HG03025 (cell line): ENCODE data around the gene EFNA2.

Source experiments
- ATAC-seq: cut with Tn5 transposase; IDR thresholded peaks from one replicate; pipeline ENCODE4 v1.9.1; 2021; ENCODE audit warnings: mild to moderate bottlenecking, moderate library complexity; ENCODE audit not compliant: unreplicated experiment, low FRiP score

The EFNA2 gene

DNA sequence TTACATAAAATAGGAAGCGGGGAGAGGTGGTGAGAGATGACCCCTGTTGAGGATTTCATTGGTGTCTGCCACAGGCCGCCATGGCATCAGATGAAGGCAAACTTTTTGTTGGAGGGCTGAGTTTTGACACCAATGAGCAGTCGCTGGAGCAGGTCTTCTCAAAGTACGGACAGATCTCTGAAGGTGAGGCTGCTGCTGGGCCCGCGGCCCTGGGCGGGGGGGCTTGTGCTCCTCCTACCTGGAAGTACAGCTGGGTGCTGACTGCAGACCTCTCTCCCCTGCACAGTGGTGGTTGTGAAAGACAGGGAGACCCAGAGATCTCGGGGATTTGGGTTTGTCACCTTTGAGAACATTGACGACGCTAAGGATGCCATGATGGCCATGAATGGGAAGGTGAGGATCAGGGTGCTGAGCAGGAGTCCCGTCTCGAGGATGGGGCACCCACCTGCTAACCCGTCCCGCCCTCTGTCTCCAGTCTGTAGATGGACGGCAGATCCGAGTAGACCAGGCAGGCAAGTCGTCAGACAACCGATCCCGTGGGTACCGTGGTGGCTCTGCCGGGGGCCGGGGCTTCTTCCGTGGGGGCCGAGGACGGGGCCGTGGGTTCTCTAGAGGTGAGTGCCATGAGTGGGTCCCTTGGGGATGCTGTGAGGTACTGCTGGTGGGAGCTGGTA lies 14.7 kb upstream of the EFNA2 start:
- no peak for ATAC-seq

DNA sequence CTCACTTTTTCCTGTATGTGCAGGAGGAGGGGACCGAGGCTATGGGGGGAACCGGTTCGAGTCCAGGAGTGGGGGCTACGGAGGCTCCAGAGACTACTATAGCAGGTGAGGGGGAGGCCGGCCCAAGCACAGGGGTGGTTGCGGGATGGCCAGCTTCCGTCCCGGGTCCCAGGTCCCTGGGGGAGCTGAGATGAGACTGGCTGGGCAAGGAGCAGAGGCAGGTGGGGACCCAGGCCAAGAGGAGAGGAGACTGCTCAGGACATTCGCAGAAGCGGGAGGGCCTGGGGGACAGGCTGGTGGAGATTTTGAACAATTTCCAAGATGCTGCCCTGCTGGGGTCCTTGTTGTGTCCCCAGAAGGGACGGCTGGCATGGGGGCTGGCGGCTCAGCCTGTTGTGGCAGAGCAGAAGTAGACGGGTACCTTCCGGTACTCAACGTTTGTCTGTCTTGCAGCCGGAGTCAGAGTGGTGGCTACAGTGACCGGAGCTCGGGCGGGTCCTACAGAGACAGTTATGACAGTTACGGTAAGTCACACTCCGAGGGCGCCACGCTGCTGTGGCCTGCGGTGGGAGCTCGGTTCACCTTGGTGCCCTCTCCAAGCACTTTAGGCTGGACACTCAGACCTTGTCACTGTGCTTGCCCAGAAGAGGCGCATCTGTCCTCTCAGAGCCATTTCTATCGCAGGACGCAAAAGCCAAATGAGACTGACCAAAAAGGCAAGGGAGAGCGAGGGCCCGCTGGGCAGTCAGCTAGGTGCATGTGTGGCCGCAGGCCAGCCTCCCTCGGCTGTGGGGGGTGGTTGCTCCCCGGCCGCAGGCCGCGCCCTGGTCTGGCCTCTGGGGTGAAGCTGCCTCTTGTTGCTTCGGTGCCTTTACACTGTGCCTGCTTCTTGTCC lies 13.9 kb upstream of the EFNA2 start:
- ATAC-seq = no peak

DNA sequence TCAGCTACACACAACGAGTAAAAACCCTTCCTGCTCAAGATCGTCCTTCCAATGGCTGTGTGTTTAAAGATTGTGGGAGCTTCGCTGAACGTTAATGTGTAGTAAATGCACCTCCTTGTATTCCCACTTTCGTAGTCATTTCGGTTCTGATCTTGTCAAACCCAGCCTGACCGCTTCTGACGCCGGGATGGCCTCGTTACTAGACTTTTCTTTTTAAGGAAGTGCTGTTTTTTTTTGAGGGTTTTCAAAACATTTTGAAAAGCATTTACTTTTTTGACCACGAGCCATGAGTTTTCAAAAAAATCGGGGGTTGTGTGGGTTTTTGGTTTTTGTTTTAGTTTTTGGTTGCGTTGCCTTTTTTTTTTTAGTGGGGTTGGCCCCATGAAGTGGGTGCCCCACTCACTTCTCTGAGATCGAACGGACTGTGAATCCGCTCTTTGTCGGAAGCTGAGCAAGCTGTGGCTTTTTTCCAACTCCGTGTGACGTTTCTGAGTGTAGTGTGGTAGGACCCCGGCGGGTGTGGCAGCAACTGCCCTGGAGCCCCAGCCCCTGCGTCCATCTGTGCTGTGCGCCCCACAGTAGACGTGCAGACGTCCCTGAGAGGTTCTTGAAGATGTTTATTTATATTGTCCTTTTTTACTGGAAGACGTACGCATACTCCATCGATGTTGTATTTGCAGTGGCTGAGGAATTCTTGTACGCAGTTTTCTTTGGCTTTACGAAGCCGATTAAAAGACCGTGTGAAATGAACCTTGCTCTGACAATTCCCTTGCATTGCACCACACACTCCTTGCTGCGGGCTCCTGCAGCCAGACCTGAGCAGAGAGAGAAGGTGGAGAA lies 13.0 kb upstream of the EFNA2 start:
- ATAC-seq = no peak

DNA sequence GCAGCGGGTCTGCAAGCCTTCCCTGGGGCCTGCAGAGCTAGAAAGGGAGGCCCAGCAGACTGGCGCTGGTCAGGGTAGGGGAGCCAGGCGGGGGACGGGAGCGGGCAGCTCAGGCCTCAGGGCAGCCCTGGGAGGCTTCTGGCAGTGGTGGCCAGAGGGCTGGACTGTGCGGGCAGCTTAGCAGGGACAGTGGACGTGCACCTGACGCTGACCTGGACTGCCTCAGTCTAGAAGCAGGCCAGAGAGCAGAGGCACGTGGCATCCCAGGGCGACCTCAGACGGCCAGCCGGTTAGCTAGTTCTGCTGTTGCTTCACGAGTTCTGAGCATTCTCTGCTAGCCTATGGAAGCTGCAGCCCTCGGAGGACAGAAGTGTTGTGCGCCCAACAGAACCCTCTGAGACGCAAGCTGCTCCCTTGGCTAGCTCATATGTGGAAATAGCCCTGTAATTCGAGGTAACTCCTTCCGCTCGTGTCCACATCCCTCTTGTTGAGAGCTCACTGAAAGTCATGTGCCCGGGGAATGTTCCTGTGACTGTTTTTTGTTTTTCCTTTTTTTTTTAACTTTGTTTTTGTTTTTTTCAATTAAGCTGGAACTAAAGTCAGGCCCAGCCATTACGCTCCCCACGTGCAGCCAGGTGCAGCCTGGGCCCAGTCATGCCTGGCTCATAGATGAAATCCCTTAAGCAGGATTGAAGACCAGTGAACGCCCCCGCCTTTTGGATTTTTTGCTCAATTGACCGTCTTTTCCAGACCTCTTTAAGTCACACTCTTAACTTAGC lies 12.2 kb upstream of the EFNA2 start:
- no peak for ATAC-seq

DNA sequence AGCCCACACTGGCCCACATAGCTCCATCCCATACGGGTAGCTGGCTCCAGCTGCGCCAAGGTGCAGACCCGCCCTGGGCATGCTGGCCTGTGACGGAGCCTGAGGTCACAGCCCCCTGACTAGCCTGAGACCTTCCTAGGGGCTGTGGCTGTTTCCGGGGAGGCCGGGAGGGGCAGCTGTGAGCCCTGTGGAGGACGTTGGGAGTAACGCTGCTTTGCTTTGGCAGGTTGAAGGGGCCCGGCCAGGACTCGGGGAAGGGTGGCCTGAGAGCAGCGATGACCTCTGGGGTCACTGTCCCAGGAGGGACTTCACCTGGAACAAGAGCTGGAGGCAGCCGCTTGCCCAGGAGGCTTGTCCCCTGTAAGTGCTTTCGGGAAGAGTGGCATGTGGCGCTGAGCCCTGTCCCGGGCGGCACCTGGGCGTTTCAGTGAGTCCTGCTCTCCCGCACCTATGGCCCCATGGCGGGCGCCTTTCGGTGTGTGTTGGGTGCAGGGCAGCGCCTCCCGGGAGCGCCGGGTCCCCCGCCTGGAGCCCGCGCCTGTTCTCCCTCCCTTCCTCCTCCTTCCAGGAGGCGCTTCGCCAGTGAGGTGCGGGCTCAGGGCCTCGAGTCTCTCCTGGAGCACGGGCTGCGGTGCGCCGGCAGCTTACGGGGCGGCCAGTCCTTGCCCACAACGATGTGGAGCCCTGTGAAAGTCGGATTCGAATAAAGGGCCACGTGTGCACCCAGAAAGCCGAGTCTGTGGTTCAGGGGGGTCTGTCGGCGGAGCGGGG lies 11.4 kb upstream of the EFNA2 start:
- ATAC-seq = no peak

DNA sequence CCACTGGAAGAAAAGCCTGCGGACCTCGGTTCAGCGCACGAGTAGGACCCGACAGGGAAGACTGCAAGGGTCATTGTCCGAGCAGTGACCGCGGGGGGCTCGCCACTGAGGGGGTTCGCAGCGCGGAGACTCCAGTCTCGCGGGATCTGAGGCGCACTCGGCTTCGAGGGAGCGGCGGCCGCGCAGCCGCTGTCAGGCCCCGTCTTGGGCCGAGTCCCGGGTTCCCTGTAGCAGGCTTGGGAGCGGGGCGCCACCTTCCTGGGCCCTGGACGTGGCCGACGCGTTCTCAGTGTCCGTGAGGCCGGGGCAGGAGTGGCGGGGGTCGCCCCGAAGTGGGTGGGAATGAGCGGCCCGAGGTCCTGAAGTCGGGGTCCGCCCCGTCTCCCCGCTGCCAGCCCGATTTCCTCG lies 10.8 kb upstream of the EFNA2 start:
- ATAC-seq = no peak

DNA sequence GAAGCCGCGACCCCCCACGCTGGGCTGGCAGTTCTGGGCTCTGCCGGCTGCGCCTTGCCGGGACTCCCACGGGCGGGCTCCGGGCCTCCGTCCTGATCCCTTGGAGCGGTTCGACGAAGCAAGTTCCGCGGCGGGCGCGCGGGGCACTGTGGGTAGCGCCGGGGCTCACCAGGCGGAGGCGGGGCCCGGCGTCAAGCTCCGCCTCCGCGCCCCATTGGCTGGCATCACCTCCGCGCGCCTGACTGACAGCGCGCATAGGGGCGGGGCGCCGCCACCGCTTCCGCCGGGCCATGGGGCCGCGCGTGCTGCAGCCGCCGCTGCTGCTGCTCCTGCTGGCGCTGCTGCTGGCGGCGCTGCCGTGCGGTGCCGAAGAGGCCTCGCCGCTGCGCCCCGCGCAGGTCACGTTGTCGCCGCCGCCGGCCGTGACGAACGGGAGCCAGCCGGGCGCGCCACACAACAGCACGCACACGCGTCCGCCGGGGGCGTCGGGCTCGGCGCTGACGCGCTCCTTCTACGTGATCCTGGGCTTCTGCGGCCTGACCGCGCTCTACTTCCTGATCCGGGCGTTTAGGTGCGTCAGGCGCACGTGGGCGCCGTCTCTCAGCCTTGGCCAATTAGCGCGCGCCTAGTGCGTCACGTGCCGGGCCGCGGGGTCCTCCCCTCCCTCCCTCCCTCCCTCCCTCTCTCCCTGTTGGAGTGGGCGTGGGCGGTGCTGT lies 10.3 kb upstream of the EFNA2 start, which contains the start of gene FAM174C:
TSS of gene FAM174C (plus strand) at position 271 of the 716 bp plus-strand sequence. CDS start at position 291, 20 bp downstream.
- ATAC-seq = peak; percentile 68

DNA sequence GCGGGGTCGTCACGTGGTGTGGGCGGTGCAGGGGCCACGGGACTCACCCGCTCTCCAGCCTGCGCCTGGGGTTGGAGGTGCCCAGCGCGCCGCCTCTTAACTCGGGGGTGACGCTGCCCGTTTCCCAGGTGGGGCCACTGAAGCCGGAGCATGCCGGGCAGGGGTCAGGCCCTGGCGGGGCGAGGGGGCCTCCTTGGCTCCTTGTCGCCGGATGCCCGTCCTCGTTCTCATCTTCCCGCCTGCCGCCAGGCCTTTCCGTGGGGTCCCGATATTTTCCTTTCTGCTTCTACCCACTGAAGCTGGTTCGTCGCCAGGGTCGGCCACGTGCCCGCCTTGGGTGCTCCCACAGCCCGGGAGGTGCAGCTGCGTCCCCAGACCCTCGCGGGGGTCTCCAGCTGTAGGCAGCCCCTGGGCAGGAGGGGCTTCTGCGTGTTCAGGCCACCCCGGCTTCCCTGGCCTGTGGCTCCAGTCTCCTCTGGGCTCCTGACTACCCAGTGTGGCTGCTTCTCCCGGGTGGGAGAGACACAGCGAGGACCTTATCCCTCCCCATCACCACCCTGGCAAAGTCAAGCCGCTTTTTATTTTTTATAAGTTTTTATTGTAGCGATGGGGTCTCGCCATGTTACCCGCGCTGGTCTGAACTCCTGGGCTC lies 9.6 kb upstream of the EFNA2 start:
- ATAC-seq = peak; percentile 2

DNA sequence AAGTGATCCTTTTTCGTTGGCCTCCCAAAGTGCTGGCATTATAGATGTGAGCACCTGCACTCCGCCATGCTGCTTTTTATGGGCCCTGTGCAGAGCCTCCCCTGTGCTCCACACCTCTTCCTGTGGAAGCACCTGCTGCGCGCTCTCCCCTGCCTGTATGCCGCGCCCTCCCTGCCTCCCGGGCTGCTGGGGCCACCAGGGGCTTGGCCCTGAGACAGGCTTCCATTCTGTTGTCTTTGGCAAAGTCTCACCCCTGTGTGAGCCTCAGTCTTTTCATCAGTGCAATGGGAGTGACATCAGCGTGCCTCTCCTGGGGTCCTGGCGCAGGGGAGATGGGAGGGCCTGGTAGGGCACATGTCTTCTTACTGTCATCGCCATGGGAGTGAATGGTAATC lies 9.0 kb upstream of the EFNA2 start:
- ATAC-seq = no peak

DNA sequence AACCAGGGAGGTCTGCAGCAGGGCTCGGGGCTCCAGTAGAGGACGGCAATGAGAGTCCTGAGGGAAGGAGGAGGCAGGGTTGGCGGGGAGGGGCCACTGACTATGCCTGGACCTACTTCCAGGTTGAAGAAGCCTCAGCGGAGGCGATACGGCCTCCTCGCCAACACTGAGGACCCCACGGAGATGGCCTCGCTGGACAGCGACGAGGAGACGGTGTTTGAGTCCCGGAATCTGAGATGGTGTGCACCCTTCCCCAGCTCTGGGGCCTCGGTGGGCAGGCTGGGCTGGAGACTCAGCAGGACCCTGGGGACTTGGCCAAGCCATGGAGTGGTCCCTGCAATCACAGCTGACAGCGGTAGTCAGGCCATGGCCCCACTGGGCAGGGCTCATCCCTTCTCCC lies 8.6 kb upstream of the EFNA2 start:
- ATAC-seq = no peak

DNA sequence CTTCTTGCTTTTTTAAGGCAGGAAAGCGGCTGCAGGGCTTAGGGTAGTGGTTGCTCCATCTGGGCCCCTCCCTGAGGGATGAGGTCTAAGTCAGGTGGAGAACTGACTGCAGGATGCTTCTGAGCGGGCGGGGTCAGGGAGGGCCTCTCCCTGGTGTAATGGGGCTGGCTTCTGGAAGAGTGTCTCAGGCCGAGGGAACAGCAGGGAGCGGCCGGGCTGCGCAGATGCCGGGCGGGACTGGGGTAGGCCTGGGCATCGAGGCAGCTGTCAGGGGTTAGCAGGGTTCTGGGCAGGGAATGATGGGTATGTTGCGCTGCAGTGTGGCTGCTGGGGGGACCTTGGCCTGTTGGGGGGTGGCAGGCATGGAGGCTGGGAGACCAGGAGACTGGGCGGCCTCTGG lies 7.6 kb upstream of the EFNA2 start:
- ATAC-seq = no peak

DNA sequence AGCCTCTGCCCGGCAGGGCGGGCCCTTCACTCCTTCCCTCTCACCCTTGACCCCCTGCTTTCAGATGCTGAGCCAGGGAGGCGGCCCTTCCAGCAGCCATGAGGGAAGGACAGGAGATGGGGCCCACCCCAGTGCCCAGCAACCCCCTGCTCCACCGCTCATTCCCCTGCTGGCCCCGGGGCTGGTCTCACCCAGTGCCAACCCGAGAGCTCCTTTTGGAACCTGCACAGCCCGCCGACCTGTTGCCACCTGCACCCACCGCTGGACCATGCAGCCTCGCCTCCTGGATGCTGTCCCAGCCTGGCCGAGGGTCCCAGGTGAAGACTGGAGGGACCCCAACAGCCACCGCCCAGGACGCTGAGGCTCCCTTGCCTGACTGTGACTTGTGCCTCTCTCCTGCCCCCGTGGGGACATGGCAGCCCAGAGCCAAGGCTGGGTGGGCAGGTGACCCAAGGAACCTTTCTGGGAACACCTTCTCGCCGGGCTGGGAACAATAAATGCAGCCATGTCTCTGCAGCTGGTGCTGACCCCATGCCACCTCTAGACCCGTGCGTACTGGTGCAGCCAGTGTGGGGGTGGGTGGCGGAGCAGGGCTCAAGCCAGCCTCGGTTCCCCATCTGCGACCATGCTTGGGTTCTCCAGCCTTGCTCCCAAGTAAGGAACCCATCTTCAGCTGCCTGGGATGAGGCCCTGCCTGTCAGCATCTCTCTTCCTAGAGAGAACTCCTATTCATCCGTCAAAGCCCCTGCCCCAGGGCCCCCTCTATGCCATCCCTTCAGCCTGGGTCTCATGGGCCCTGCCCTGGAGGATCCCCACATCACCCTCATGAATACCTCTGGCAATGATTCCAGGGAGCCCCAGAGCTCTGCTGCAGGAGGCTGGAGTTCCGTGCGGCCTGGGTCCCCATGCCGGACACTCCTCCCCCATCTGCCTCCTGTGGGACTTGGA lies 6.7 kb upstream of the EFNA2 start:
- no peak for ATAC-seq

DNA sequence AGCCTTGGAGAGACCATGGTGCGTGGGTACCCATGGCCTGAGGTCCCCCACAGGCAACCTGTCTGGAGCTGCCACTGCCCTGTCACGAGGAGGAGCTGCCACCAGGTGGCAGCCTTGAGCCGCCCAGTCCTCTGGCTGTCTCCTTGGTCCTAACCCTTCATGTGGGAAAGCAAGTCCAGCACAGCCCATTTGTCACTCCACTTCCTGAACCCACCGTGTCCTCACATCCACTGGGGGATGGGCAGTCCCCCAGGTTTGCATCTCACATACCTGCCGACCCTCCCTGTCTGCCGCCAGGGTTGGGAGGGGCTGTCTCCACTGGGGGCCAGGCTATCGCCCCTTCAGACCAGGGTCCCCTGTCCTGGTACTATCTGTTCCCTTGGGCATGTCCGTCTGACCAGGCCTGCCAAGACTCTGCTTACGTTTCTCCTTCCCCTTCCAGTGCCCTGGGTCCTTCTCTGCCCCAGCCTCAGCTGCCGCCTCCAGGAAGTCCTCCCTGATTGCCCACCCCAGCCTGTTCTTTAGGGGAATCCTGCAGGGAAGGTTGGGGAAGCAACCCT lies 5.8 kb upstream of the EFNA2 start:
- no peak for ATAC-seq

DNA sequence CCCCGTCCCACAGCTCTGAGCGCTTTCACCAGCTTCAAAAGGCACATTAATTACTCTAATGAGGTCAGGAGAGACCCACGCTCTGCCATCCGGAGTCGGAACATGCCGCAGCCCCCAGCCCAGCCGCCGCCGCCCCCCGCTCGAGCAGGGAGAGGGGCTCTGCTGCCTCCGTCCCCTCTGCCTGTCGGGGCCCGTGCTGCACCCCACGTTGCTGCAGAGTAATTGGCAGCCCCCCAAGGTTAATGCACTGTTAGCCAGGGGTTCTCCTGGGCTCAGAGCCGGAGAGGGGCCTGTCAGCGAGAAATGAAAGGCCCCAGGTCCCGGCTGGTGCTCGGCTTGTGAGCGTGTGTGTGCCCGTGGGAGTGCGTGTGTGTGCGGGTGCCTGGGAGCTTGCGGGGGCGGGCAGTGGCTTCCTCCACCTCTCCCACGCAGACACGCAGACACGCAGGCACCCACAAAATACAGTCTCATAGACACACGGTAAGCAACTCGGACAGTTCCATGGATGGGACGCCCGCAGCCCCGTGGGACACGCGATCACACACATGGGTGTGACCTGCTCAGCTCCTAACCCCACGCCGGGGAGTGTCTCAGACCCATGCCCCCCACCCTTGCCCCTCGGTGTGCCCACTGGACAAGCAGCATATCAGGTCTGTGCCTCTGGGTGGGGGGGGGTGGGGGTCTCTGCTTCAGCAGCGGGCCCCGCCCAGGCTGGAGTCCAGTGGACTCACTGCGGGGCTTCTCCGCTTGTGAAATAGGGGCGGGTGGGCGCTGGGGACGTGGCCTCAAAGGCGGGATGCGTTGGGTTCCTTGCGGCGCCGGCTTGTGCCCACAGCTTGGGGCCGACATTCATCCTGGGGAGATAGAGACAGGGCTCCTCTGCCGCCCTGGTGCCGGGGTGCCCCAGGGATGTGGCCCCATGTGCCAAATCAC lies 4.8 kb upstream of the EFNA2 start:
- no peak for ATAC-seq

DNA sequence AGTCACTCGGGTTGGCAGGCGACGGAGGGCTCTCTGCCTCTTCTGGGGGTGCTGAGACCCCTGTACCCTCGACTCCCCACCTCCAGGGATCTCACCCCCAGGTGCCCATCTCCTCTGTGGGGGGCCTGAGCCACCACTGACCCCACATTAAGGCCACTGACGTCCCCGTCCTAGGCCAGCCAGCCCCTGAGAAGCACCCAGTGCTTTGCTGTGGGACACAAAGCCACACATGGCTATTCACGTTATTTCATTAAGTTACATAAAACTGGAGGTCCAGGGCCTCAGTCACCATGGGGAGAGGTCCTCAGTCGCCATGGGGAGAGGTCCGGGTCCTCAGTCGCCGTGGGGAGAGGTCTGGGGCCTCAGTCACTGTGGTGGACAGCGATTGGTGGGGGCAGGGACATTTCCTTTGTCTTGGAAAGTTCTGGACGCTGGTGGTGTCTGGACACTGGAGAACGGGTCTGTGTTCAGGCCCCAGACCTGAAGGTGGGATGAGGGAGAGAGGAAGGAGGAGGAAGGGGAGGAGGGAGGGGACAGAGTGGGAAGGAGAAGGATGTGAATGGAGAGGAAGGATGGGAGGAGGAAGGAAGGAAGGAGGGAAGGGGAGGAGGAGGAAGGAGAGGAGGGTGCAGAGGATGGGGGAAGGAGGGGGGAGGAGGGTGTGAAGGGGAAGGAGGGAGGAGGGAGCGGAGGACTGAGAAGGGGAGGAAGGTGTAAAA lies 3.9 kb upstream of the EFNA2 start:
- ATAC-seq = no peak
